Activated CD4-positive, alpha-beta memory T cell treated with anti-CD3 and anti-CD28 coated beads for 36 hours (primary cell): ENCODE results near the gene TCAP. TPM values are rescaled to one million over a fixed set of nuclear protein-coding genes. Genes with fewer than 3 reads are reported as not detected.

Experiments used
- total RNA-seq, 2 experiments: library from RNA; stranded (reverse); gene quantifications; one replicate each; pipeline ENCODE4 v1.2.3, GENCODE V29; 2021

The TCAP gene
- total RNA-seq, 2 experiments from 2014 or later = 0.80 to 0.90 TPM

Other genes with a start within 250 kb of the TCAP start
- 10 to 100 TPM; 58.9 to 59.7 TPM for gene MED1, start 214.1 kb upstream of the TCAP start, total RNA-seq
- gene CDK12, start 203.9 kb upstream of the TCAP start, total RNA-seq = 10 to 100 TPM; 55.8 to 57.4 TPM
- gene NEUROD2, start 57.4 kb upstream of the TCAP start, total RNA-seq = not detected
- gene PPP1R1B, start 38.4 kb upstream of the TCAP start, total RNA-seq = not detected
- gene STARD3, start 28.2 kb upstream of the TCAP start, total RNA-seq = 10 to 100 TPM; 53.6 to 60.3 TPM
- gene PNMT, start 3.1 kb downstream of the TCAP start, total RNA-seq = not detected
- gene PGAP3, start 22.7 kb downstream of the TCAP start, total RNA-seq = 1 to 10 TPM; 8.3 to 8.6 TPM
- 1 to 10 TPM; 5.9 to 6.3 TPM for gene ERBB2, start 34.7 kb downstream of the TCAP start, total RNA-seq
- gene MIEN1, start 65.2 kb downstream of the TCAP start, total RNA-seq = 10 to 100 TPM; 41.0 to 43.8 TPM
- gene GRB7, start 72.6 kb downstream of the TCAP start, total RNA-seq = 1 to 10 TPM in 1 of 2 experiments, under 1 TPM in 1; 0.34 to 1.2 TPM
- gene IKZF3, start 199.0 kb downstream of the TCAP start, total RNA-seq = 10 to 100 TPM; 51.2 to 52.0 TPM
- gene ZPBP2, start 202.9 kb downstream of the TCAP start, total RNA-seq = 1 to 10 TPM in 1 of 2 experiments, under 1 TPM in 1; 0.61 to 1.0 TPM